ENCODE measurements around the gene SEMA5A. TPM values are rescaled to one million over a fixed set of nuclear protein-coding genes. Genes with fewer than 3 reads are reported as not detected.

SEMA5A gene
- total RNA-seq, 3 donors from 2014 or later = 3.0 to 35.4 (median 25.9) TPM

- Histone ChIP-seq H3K27me3 (no peaks in the 10 kb centered on the region), H3K27ac (no peak overlapping the region), H3K9me3 (no peaks in the 10 kb centered on the region), H3K4me3 (no peak overlapping the region), H3K36me3 (no peaks in the 10 kb centered on the region), H3K4me1 (no peaks in the 10 kb centered on the region)
- intact Hi-C loops (cut with DNase I; ENCODE audit: low total_unique reads) = no loop called here
- DNase-seq (ENCODE audit: low spot score in 2 of 2) = no peak
- TF ChIP-seq POLR2A (IDR thresholded peaks at IDR 0.05) = no peak
- TF ChIP-seq POLR2AphosphoS5 (IDR thresholded peaks at IDR 0.05) = no peak
- TF ChIP-seq CTCF (IDR thresholded peaks at IDR 0.05) = no peak
These were observed 376.3 kb downstream of the SEMA5A start for GRCh38 chr5:9169557-9169902.

GRCh38 chr5:9168791-9169556, 376.9 kb downstream of the SEMA5A start:
- H3K4me1 ChIP-seq = no peaks in the 10 kb centered on the region
- H3K27me3 ChIP-seq = no peaks in the 10 kb centered on the region
- DNase-seq (ENCODE audit: low spot score in 2 of 2) = no peak
- no peak for TF ChIP-seq POLR2AphosphoS5 (IDR thresholded peaks at IDR 0.05)
- no peak for TF ChIP-seq CTCF (IDR thresholded peaks at IDR 0.05)
- no peak for TF ChIP-seq POLR2A (IDR thresholded peaks at IDR 0.05)
- intact Hi-C loops (cut with DNase I; ENCODE audit: low total_unique reads) = no loop called here
- no peaks in the 10 kb centered on the region for H3K9me3 ChIP-seq
- H3K36me3 ChIP-seq = no peaks in the 10 kb centered on the region
- no peak overlapping the region for H3K27ac ChIP-seq
- H3K4me3 ChIP-seq = no peak overlapping the region

GRCh38 chr5:9166202-9167112, 379.4 kb downstream of the SEMA5A start:
- intact Hi-C loops (cut with DNase I; ENCODE audit: low total_unique reads) = no loop called here
- no peak for TF ChIP-seq POLR2A (IDR thresholded peaks at IDR 0.05)
- no peak for TF ChIP-seq POLR2AphosphoS5 (IDR thresholded peaks at IDR 0.05)
- TF ChIP-seq CTCF (IDR thresholded peaks at IDR 0.05) = no peak
- no peaks in the 10 kb centered on the region for H3K4me1 ChIP-seq
- no peak overlapping the region for H3K4me3 ChIP-seq
- no peaks in the 10 kb centered on the region for H3K27me3 ChIP-seq
- no peaks in the 10 kb centered on the region for H3K36me3 ChIP-seq
- H3K27ac ChIP-seq = peak overlapping the region in 1 of 2 donors; percentile 12
- no peak for DNase-seq (ENCODE audit: low spot score in 2 of 2)
- H3K9me3 ChIP-seq = no peaks in the 10 kb centered on the region

- TF ChIP-seq POLR2AphosphoS5 (IDR thresholded peaks at IDR 0.05) (no peak), POLR2A (IDR thresholded peaks at IDR 0.05) (no peak), CTCF (IDR thresholded peaks at IDR 0.05) (no peak)
- no peaks in the 10 kb centered on the region for H3K27me3 ChIP-seq
- no peak for DNase-seq (ENCODE audit: low spot score in 2 of 2)
- intact Hi-C loops (cut with DNase I; ENCODE audit: low total_unique reads) = no loop called here
- H3K27ac ChIP-seq = no peak overlapping the region
- no peaks in the 10 kb centered on the region for H3K4me1 ChIP-seq
- H3K36me3 ChIP-seq = no peaks in the 10 kb centered on the region
- H3K9me3 ChIP-seq = no peaks in the 10 kb centered on the region
- no peak overlapping the region for H3K4me3 ChIP-seq
These were observed 380.3 kb downstream of the SEMA5A start for GRCh38 chr5:9165546-9165945.

- no peaks in the 10 kb centered on the region for H3K4me1 ChIP-seq
- no peak for TF ChIP-seq POLR2AphosphoS5 (IDR thresholded peaks at IDR 0.05)
- TF ChIP-seq CTCF (IDR thresholded peaks at IDR 0.05) = no peak
- no peak for TF ChIP-seq POLR2A (IDR thresholded peaks at IDR 0.05)
- H3K9me3 ChIP-seq = no peaks in the 10 kb centered on the region
- no peak overlapping the region for H3K27ac ChIP-seq
- intact Hi-C loops (cut with DNase I; ENCODE audit: low total_unique reads) = no loop called here
- no peaks in the 10 kb centered on the region for H3K36me3 ChIP-seq
- H3K27me3 ChIP-seq = no peaks in the 10 kb centered on the region
- DNase-seq (ENCODE audit: low spot score in 2 of 2) = no peak
- H3K4me3 ChIP-seq = no peak overlapping the region
These were observed 385.1 kb downstream of the SEMA5A start for GRCh38 chr5:9160747-9161146.

All from breast epithelium (tissue), 4 donors.